ENCODE measurements around the gene SPSB2. TPM values are rescaled to one million over a fixed set of nuclear protein-coding genes. Genes with fewer than 3 reads are reported as not detected.

Gene SPSB2
- total RNA-seq, 1 experiment from 2014 or later, result 11.6 TPM

- CTCF ChIA-PET, result no interaction called here
- Histone ChIP-seq H3K9me3 (ENCODE audit: control insufficient read depth, insufficient read depth, low read depth, low read length) (no peaks in the 10 kb centered on the region), H3K27ac (ENCODE audit: low read length) (no peak overlapping the region), H3K27me3 (ENCODE audit: control insufficient read depth, insufficient read depth, low read length) (no peaks in the 10 kb centered on the region), H3K4me3 (ENCODE audit: low read depth in 2 of 2, low read length in 2 of 2) (no peak overlapping the region), H3K36me3 (ENCODE audit: control insufficient read depth, insufficient read depth, low read length) (no peaks in the 10 kb centered on the region), H3K4me1 (ENCODE audit: control insufficient read depth, insufficient read depth, low read length) (peaks cover 4% of the 10 kb centered on the region; the same call in 1 of the 2 replicates)
- no peak for TF ChIP-seq TCF7L2 (IDR thresholded peaks at IDR 0.05; ENCODE audit: low read depth, low read length)
- TF ChIP-seq CTCF (IDR thresholded peaks at IDR 0.05), result no peak
- TF ChIP-seq REST (IDR thresholded peaks at IDR 0.05; ENCODE audit: insufficient read depth in 1 of 2, low read depth in 2 of 2, low read length in 1 of 2), result no peak
- TF ChIP-seq POLR2AphosphoS5 (IDR thresholded peaks at IDR 0.05; ENCODE audit: low read depth, low read length), result no peak
- TF ChIP-seq SIN3A (IDR thresholded peaks at IDR 0.05; ENCODE audit: borderline replicate concordance, insufficient read depth, low read depth, low read length), result no peak
- POLR2A ChIA-PET, result no interaction called here
- in situ Hi-C loops (cut with HindIII; ENCODE audit: low pct_unique_long_range_greater_than_20kb, low sequenced_read_pairs) (no loop called here), intact Hi-C loops (cut with micrococcal nuclease; ENCODE audit: unreplicated experiment) (no loop called here)
- no peak for ATAC-seq
- DNase-seq (ENCODE audit: low read depth, low spot score), result no peak
- BruUV-seq (replicated peaks), result no TSS peak
These were observed 42.7 kb downstream of the SPSB2 start for GRCh38 chr12:6830286-6830890.

GRCh38 chr12:6829536-6830220 lies 43.4 kb downstream of the SPSB2 start:
- Histone ChIP-seq H3K4me3 (ENCODE audit: low read depth in 2 of 2, low read length in 2 of 2) (peak overlapping the region; percentile 65 to 67), H3K27me3 (ENCODE audit: control insufficient read depth, insufficient read depth, low read length) (no peaks in the 10 kb centered on the region), H3K4me1 (ENCODE audit: control insufficient read depth, insufficient read depth, low read length) (peaks cover 10% of the 10 kb centered on the region; the same call in 1 of the 2 replicates), H3K27ac (ENCODE audit: low read length) (peak overlapping the region; percentile 63; the same call in 1 of the 2 replicates), H3K36me3 (ENCODE audit: control insufficient read depth, insufficient read depth, low read length) (no peaks in the 10 kb centered on the region), H3K9me3 (ENCODE audit: control insufficient read depth, insufficient read depth, low read depth, low read length) (no peaks in the 10 kb centered on the region)
- in situ Hi-C loops (cut with HindIII; ENCODE audit: low pct_unique_long_range_greater_than_20kb, low sequenced_read_pairs), result no loop called here
- intact Hi-C loops (cut with micrococcal nuclease; ENCODE audit: unreplicated experiment), result loop anchor here (5.0 kb wide), 1 partner anchor 77 kb away; the partner anchor contains the start of gene MLF2
- CTCF ChIA-PET, result interaction anchor here (0.6 kb wide), 1 partner anchor 118 kb away, joined by 5 read pairs; no protein-coding TSS in a partner anchor
- POLR2A ChIA-PET, result no interaction called here
- no peak for DNase-seq (ENCODE audit: low read depth, low spot score)
- 0 out of 2 replicates have a peak, but pooled peaks have one; percentile 7 for TF ChIP-seq CTCF (IDR thresholded peaks at IDR 0.05)
- TF ChIP-seq POLR2AphosphoS5 (IDR thresholded peaks at IDR 0.05; ENCODE audit: low read depth, low read length), result no peak
- BruUV-seq (replicated peaks), result no TSS peak
- ATAC-seq, result peak; percentile 20; the same call in 1 of the 2 replicates

Measured in Panc1 (cell line).